T-helper 2 cell treated with Interferon-gamma antibody and Interleukin-4, amounts not matched to agents 100 ng/mL and 5 ng/mL, for 36 hours (primary cell): Measurements from ENCODE around the gene LMNTD2. TPM values are rescaled to one million over a fixed set of nuclear protein-coding genes. Genes with fewer than 3 reads are reported as not detected.

Experiments
- intact Hi-C: fragments of 100-400 bp; cut with micrococcal nuclease; formaldehyde crosslinking; loops from one replicate; pipeline ENCODE4 v1.15.1; 2023
- total RNA-seq: library from RNA; stranded (reverse); gene quantifications from 2 replicates; pipeline ENCODE4 v1.2.3, GENCODE V29; 2022

The LMNTD2 gene
- total RNA-seq, 1 donor from 2014 or later = 1.6 TPM

DNA sequence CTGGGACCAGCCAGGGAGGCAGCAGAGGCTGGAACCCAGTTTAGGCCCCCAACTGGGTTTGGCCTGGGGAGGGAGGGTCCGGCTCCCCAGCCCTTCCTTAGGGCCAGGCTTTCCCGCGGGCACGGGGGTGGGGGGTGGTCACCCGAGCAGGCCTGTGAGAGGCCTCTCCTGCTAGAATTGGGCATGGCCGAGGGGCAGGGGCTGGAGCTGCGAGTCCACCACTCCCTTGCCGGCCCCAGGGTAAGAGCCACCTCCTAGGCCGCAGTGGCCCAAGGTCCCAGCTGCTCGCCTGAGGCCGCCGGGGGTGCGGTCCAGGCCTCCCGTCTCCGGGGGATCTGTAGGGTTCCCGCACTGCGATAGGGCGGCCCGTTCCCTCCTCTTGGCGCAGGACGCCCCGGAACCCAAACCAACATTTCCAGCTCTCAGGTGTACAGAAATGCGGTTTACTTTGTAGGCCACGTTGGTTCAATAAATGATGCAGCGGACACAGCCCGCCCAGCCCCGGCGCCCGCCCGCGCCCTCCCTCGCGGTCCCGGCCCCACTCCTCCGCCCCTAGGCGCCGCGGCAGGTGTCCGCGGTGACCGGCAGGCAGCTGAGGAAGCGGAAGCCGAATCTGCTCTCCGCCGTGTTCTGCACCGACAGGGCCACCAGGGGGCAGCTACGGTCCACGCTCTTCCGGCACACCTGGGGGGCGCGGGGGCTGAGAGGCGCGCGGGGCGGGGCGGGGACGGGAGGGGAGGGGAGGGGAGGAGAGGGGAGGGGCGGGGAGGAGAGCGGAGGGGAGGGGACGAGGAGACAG is 5.9 kb downstream of the LMNTD2 start:
- intact Hi-C loops = loop anchor here (1.0 kb wide), 2 partner anchors 17 to 169 kb away; partner anchors contain the start of gene LRRC56

DNA sequence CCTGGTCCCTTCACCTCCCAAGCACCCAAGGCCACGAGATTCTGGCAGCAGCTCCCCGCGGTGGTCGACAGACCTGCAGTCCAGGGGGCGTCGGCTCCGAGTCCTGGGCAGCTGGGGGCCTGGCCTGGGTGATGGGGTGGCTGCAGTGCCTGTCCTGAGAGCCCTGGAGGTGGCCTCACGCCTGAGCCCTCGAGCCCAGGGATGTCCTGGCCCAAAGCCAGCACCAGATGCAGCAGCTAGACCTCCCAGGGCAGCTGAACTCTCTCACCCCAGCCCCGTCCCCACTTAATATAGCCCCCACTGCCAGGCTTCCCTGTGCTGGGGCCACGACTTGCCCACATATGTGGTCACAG is 6.6 kb downstream of the LMNTD2 start:
- intact Hi-C loops = no loop called here

DNA sequence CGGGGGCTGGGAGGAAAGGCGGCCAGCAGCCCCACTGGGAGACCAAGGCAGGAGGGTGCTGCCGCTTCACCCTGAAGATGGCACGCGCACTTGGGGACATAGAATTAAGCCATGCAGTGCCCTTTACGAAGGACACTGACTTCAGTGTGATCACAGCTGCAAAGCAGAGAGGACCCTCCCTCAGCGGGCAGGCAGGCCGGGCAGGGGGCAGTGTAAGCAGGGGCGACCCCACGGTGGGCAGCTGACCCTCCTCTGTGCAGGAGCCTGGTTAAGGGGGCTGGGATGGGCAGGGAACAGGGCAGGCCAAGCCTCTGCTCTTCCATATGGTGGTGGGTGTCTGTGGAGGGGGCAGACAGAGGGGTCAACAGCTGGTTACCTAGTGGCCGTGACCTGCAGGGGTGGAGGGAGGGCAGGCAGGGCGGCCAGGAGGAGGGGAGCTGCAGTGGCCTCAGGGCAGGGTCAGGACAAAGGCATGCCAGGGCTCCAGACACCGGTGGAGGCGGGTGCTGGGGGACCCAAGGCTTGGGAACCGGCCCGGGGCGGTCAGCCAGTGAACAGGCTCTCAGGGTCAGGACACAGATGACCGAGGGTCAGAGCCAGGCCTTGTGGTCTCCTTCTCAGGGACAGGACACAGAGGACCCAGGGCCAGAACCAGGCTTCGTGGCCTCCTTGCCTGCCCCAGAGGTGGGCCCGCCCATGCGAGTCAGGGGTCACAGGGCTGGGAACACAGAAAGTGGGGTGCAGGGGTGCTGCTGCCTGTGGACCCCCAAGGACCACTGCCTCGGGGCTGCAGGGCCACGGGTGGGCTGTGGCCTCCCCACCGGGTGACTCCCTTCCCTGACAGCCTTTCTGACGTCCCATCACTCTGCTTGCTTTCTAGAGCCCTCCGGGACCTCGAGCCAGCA is 7.2 kb downstream of the LMNTD2 start:
- intact Hi-C loops = no loop called here

DNA sequence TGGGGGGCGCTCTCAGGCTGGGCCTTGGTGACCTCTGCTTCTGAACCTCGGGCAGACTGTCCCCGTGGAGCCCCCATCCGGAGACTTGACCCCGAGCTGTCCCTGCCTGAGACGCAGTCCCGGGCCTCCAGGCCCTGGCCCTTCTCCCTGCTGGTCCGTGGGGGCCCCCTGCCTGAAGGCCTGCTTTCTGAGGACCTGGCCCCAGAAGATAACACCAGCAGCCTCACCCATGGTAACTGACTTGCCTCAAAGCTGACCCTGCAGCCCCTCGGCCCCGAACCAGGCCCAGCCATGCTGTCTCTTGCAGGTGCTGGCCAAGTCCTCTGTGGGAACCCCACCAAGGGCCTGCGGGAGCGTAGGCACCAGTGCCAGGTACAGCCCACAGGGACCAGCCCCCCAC is 8.9 kb downstream of the LMNTD2 start:
- intact Hi-C loops = no loop called here

DNA sequence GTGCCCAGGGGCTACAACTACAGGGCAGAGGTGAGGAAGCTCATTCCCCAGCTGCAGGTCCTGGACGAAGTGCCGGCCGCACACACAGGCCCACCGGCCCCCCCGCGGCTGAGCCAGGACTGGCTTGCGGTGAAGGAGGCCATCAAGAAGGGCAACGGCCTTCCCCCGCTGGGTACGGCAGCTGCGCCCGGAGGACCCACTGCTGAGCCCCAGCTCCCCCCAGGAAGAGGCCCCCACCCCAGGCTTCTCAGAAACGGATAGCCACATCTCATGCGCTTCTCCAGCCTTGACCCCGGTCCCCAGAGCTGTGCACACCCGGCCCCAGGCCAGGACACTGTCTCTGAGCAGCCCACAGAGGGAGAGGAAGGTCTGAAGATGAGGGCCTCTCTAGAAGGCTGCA is 9.4 kb downstream of the LMNTD2 start:
- intact Hi-C loops = no loop called here

DNA sequence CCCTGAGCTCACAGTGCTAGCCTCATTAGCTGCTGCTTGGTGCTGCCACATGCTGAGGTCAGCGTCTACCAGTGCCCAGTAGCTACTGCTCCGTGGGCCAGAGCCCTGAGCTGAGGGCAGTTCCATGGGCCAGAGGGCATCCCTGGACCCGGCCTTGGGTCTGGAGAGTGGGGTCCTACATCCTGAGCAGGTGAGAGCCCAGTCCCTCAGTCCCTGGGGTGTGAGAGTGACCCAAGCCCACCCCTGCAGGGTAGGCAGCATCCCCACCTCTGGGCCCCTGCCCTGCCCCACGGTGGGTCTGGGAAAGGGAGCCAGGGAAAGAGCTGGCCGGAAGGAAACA is 9.8 kb downstream of the LMNTD2 start:
- intact Hi-C loops = no loop called here

DNA sequence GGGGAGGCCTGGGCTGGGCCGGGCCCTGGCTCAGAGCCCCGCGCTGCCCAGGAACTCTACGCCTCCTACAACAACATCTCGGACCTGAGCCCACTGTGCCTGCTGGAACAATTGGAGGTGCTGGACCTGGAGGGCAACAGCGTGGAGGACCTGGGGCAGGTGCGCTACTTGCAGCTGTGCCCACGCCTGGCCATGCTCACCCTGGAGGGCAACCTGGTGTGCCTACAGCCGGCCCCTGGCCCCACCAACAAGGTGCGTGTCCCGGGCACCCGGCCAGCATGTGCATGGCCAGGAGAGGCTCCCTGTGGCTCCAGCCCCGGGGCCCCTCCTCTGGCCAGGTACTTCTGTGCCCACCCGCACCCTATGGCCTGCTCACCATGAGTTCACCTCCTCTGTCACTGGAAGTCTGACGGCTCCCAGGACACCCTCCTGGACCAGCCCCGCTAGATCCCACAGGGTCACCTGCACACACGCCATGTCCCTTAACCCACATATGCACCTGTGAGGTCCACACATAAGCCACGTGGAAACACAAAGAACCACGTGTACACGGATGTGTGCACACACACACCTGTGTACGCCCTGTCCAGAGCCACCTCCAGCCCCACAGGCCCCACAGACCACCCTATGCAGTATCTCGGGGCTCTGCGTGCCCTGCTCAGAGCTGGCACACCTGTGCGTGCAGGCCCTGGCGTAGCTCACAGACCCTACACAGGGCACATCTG is 10.4 kb downstream of the LMNTD2 start:
- intact Hi-C loops = no loop called here

DNA sequence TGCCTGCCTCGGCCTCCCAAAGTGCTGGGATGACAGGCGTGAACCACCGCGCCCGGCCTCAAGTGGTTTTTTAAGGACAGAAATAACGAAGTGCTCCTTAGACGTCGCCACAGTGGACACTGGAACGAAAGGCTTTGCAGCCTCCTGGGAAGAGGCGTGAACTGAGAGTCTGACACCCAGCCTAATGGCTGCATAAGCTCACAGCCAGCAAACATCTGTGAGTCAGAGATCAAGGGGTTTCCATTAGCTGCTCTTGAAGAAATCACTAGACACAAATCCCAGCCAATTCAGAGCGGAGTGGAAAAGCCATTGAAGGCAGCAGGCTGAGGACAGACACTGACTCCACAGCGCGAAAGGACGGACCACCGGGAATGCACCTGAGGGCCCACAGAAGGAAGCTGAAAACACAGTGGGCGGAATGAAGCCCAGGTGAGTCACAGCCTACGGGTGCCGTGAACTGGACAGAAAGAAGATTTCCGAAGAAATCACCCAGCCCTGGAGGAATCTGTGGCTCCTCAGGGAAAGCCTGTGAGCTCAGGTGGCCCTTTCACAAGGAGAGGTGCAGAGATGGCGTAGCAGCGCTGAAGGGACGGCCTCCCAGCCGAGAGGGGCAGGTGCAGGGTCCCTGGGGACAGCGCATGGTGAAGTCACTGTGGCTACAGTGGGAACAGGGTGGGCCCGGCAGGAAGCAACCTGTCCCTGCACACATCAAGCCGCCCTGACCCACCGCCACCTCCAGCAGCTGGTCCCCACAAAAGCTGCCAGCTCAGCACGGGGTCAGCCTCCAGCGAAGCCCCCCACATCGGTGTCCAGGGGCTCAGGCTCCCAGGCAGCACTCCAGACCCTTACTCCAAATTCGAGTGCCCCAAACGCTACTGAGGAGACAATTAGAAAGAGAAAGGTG is 11.6 kb downstream of the LMNTD2 start:
- intact Hi-C loops = no loop called here

DNA sequence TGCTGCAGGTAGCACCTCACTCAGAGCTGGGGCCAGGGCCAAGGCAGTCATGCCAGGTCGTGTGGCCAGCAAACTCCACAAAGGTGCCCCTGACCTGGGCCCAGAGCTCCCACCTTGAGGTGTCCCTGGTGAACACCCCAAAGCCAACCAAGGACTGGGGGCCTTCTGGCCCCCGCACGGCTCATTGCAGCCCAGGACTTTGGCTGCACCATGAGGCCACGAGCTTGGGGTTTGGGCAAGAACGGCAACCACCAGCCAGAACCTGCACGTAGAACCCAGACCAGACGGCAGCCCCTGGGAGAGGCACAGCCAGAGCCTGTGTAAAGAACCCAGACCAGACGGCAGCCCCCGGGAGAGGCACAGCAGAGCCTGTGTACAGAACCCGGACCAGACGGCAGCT is 15.4 kb downstream of the LMNTD2 start:
- intact Hi-C loops = no loop called here

DNA sequence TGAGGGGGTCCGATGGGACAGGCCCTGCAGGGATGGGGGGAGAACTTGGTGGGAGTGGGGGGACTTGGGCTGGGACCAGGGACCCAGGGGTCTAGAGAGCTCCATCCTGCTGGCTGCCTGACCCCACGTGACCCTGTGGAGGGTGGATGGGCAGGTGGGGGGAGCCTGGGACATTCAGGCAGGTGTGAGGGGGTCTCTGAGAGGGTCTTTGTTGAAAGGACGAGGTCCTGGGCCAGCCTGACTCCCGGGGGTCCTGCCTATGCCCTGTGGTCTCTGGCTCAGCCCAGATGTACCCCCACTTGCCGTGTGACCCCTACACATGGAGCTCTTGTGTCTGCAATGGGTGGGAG is 15.7 kb downstream of the LMNTD2 start:
- intact Hi-C loops = no loop called here

DNA sequence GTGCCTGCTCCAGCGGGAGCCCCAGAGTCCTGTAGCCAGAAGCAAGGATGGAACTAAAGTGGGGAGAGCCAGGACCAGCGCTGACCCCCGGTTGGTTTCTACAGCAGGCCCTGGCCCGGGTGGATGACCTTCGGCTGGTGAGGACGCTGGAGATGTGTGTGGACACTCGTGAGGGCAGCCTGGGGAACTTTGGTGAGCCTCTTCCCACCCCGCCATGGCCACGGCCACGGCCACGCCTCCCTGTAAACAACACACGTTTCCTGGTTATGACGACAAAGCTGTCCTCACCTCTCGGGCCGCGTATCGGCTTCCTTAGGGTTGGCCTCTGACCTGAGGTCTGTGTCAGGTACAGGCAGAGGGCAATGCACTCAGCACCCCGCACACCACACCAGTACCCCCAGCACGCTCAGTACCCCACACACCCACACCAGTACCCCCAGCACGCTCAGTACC is 19.1 kb downstream of the LMNTD2 start:
- intact Hi-C loops = no loop called here

DNA sequence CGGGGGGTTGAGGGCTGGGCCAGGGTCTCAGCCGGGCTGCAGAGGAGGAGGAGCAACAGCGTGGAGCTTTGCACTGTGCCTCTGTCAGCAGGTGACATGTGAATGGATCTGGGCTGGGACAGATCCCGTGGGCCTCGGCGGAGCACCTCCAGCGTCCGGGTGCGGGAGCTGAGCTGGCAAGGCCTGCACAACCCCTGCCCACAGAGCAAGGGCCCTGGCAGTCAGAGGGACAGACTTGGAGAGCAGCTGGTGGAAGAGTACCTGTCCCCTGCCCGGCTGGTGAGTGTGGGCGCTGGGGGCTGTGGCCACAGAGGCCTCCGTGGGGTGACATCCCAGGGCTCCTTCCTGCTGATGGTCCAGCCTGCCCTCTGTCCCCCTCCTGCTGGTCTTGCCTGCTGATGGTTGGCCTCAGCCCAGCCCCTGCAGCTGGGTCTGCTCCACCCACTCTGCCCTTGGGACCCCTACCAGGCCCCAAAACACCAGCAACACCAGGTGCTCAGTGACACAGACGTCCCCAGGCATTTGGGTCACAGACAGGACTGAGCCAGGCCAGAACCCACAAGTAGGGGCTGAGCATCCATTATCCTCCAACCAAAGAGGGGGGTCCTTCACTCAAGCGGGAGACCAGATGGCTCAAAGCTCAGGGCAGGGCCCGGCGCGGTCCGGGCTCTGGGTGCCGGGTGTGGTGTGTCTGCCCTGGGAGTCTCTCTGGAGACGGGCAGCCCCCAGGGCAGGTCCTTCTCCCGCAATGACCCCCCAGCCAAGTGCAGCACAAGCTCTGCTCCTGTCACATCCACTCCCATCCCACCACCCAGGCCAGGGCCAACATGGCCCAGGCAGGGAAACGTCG is 19.7 kb downstream of the LMNTD2 start:
- intact Hi-C loops = no loop called here

DNA sequence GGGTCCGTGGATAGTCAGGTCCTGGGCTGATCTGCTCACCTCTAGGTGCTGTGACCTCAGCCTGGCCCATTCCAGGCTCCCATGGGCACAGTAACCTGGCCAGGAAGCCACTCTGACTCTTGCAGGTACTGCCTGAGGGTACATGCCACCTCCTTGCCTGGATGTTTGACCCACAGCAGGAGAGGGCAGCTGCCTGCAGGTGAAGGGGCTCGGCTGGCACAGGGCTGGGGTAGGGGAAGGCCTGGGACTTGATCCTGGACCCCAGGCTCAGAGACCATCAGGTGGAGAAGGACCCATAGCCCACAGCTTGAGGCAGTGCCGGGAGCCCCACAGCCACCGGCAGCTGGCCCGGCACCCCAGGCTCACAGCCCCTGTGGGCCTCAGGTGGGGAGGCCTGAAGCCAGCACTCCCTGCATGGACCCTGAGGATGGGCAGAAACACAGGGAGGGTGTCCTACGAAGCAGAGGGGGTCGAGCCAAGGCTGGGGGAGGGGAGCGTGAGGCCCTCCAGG is 20.5 kb downstream of the LMNTD2 start:
- intact Hi-C loops = loop anchor here (5.0 kb wide), 1 partner anchor 157 kb away; the partner anchor contains the start of genes DEAF1 and TMEM80

DNA sequence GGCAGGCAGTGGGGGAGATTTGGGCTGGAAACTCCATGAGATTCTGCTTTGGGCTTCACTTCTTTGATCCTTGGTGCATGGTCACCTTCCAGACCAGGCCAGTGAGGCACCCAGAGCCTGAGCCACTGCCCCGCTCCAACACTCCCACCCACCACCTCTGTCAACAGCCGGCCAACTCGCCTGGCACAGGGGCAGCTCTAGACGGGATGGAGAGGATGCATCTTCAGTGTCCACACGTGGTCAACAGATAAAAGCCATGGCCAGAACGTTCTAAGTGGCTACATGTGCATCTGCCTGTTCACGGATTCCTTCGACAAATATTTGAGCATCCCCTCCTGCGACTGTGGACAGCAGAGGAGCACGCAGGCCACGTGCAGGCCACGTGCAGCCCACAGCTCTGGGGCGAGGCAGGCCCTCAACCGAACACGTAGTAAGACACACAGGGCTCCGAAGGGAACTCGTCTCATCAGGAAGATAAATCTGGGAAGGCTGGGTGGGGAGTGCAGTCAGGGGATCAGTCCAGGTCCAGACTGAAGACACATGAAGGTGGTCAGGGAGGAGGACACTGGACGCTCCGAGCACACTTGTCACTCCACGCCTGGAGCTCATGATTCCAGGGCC is 22.0 kb downstream of the LMNTD2 start:
- intact Hi-C loops = loop anchor here (5.0 kb wide), 1 partner anchor 159 kb away; the partner anchor contains the start of genes DEAF1 and TMEM80

DNA sequence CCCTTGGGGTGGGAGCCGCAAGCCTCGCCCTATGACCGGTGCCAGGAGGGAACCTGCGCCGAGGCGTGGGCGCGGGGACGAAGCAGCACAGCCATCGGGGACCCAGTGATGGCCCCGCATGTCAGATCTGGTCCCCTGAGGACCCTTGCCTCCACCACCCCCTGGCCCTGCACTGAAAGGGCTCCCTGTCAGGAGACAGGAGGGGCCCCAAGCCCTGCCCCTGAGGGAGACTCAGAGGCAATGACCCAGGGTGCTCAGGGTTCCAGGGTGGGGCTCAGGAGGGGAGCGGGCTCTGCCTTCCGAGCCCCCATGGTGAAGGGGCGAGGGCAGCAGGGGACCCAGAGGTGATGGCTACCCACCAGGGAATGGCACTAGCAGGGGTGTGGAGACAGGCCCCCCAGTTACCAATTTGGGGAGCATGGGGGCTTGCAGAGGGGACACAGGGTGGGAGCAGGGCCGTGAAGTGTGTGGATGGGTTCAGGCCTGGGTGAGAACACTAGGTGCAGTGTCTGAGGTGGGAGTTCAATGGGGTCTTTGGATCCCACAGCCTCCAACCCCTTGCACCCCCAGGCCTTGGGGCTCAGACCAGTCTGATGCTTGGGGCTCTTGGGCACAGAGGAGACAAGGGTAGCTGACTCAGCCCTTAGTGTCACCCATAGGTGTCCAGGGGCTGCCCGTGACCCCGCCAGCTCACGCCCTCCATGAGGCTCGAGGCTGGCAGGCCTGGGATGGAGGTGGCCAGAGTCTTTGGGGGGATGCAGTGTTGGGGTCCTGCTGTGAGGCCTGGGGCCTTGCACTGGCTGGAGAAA is 22.7 kb downstream of the LMNTD2 start:
- intact Hi-C loops = loop anchor here (1.0 to 5.0 kb wide), 3 partner anchors 17 to 159 kb away; partner anchors contain the start of genes DEAF1 and TMEM80

DNA sequence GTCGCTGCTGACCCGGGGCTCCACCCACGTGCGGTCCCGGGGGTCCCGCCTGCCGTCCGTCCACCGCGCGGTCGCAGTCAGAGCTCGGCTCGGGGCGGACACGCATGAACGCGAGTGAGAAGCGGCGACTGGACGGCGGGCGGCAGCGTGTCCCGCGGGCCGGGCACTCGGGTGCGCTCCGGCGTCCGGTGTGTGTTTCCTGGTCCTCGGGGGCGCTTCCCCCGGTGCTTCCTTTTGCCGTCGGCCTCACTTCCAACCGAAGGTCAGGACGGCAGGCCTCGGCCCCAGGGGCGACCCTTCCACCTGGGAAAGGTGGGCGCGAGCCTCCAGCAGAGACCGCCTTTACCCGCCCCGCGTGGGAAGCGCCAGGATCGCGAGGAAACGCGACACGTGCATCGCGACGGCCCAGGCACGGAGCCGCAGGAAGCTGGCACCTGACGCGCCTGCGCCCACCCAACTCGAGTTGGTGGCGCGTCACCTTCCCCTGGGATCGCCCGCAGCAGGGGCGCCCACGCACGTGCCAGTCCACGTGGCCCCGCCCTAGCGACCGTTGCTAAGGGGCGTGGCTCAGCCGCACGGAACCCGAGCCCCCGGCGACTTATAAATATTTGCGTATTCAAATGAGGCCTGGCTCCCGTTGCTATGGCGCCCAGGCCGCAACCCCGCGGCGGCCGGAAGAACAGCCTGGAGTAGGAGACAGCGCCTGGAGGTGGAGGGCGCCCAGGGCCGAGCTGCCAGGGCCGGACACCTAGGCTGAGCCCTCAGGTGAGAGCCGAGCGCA is 23.5 kb downstream of the LMNTD2 start, which contains the start of gene LRRC56:
LRRC56 (plus strand) TSS at position 687 of the 781 bp plus-strand sequence. CDS start 3,158 bp downstream, outside the sequence.
- intact Hi-C loops = loop anchor here (1.0 to 5.0 kb wide), 3 partner anchors 18 to 160 kb away; partner anchors contain the start of genes DEAF1 and TMEM80
